Neutrophil (primary cell): ENCODE results near the gene KCNIP3.

ENCODE experiments used
- H3K27ac ChIP-seq: fragments of 200-600 bp; sonication (generic); 2 replicates; pipeline ENCODE4 v1.5.1; 2016; ENCODE audit warnings: mild to moderate bottlenecking, moderate library complexity
- H3K27me3 ChIP-seq: fragments of 200-600 bp; sonication (generic); 2 replicates; pipeline ENCODE4 v1.6.0; 2016; ENCODE audit warnings: mild to moderate bottlenecking
- H3K36me3 ChIP-seq: fragments of 200-600 bp; sonication (generic); 2 replicates; pipeline ENCODE4 v1.5.1; 2017
- H3K4me1 ChIP-seq, 2 experiments: fragments of 200-600 bp in 1 of 2; sonication (generic) in 1 of 2; 1 replicate in 1 of 2; 2 replicates in 1 of 2; pipeline versions ENCODE4 v1.5.1 to v1.6.1; 2013 to 2016; ENCODE audit warnings: low read depth in 1 of 2, low read length in 1 of 2, mild to moderate bottlenecking in 1 of 2, moderate library complexity in 1 of 2; ENCODE audit not compliant: control insufficient read depth in 1 of 2, insufficient read depth in 1 of 2
- H3K4me3 ChIP-seq, 2 experiments: fragments of 200-600 bp in 1 of 2; sonication (generic) in 1 of 2; 1 replicate in 1 of 2; 2 replicates in 1 of 2; pipeline ENCODE4 v1.5.1; 2013 to 2016; ENCODE audit warnings: low read depth in 1 of 2, low read length in 1 of 2, mild to moderate bottlenecking in 1 of 2, moderate library complexity in 1 of 2
- H3K9me3 ChIP-seq: fragments of 200-600 bp; sonication (generic); 2 replicates; pipeline ENCODE4 v1.5.1; 2016
- TF ChIP-seq, protein P1 (sequence below): fragments of 200-600 bp; sonication (generic); IDR thresholded peaks from 2 replicates; pipeline ENCODE4 v1.5.1; 2016; ENCODE audit warnings: antibody characterized with exemption

KCNIP3 gene

DNA sequence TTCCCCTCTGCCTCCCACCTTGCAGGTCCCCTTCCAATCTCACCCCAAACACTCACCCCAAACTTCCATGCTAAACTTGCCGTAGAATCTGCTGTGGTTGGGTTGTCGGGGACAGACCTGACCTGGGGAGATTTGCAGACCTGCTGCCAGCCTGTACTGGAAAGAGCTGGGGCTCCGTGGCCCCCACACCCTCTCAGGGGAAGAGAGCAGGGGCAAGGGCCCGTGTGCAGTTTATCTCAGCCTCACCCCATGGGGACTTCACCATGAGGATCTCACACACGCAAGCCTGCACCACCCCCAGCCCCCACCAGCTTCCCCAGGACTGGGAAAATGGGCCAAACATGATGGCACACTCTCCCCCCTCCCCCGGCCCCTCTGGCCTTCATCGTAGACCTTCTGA, 30.7 kb downstream of the KCNIP3 start:
- Histone ChIP-seq H3K36me3 (no peaks in the 10 kb centered on the region), H3K9me3 (no peaks in the 10 kb centered on the region), H3K27ac (no peak overlapping the region), H3K27me3 (no peaks in the 10 kb centered on the region), H3K4me3 (no peak overlapping the region), H3K4me1 (no peaks in the 10 kb centered on the region)
- TF ChIP-seq, protein P1, sequence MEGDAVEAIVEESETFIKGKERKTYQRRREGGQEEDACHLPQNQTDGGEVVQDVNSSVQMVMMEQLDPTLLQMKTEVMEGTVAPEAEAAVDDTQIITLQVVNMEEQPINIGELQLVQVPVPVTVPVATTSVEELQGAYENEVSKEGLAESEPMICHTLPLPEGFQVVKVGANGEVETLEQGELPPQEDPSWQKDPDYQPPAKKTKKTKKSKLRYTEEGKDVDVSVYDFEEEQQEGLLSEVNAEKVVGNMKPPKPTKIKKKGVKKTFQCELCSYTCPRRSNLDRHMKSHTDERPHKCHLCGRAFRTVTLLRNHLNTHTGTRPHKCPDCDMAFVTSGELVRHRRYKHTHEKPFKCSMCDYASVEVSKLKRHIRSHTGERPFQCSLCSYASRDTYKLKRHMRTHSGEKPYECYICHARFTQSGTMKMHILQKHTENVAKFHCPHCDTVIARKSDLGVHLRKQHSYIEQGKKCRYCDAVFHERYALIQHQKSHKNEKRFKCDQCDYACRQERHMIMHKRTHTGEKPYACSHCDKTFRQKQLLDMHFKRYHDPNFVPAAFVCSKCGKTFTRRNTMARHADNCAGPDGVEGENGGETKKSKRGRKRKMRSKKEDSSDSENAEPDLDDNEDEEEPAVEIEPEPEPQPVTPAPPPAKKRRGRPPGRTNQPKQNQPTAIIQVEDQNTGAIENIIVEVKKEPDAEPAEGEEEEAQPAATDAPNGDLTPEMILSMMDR, result no peak

DNA sequence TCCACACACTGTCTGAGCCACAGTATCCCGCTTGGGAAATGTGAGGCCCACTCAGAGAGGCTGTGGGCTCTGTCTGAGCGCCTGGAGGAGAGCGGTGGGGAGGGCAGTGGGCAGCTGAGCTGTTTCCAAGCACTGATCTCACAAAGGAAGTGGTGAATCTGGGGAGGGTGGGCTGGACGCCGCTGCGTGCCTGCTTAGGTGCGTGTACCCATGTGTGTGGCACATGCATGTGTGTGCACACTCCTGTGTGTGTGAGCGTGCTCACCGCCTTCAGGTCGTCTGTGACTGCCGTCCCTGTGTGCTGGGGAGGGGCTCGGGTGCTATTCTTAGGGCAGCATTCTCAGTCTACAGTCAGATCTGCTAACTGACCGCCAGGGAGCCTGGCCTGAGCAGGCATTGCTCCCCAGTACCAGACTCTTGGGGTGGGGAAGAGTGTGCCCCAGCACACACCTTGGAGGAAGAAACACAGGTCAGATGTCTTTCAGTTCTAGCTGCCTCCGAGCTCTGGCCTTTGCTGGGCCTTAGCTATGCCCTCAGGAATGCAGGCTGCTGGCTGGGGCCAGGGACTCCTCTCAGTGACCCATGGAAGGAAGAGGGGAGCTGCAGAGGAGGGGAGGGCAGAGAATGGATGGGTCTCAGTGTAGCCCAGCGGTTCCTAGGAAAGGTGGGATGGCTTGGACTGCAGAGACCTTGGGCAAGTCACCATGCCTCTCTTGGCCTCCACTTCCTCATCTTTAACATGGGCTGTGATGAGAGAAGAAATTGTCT, 31.4 kb downstream of the KCNIP3 start:
- H3K4me1 ChIP-seq, result no peaks in the 10 kb centered on the region
- TF ChIP-seq, protein P1, result no peak
- no peaks in the 10 kb centered on the region for H3K9me3 ChIP-seq
- H3K27me3 ChIP-seq, result no peaks in the 10 kb centered on the region
- H3K36me3 ChIP-seq, result no peaks in the 10 kb centered on the region
- H3K27ac ChIP-seq, result no peak overlapping the region
- no peak overlapping the region for H3K4me3 ChIP-seq

DNA sequence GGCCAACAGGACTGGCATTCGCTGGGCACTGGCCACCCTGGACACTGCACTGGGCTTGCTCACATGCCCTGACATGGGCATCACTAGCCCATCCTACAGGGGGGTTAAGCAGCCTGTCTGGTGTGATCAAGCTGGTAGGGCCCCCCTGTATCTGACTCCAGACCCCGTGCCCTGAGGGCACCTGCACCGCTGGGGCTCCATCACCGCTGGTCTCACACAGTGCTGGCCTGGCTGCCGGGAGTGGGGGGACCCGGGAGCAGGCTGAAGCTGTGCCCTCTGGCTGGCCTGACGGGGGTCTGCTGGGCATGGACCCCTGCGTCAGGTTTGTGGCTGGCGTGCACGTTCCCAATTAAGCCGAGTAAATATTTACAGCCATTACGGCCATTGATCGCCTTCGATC, 32.3 kb downstream of the KCNIP3 start:
- no peaks in the 10 kb centered on the region for H3K9me3 ChIP-seq
- H3K36me3 ChIP-seq, result no peaks in the 10 kb centered on the region
- TF ChIP-seq, protein P1, result no peak
- no peaks in the 10 kb centered on the region for H3K4me1 ChIP-seq
- no peak overlapping the region for H3K4me3 ChIP-seq
- H3K27ac ChIP-seq, result no peak overlapping the region
- H3K27me3 ChIP-seq, result no peaks in the 10 kb centered on the region

DNA sequence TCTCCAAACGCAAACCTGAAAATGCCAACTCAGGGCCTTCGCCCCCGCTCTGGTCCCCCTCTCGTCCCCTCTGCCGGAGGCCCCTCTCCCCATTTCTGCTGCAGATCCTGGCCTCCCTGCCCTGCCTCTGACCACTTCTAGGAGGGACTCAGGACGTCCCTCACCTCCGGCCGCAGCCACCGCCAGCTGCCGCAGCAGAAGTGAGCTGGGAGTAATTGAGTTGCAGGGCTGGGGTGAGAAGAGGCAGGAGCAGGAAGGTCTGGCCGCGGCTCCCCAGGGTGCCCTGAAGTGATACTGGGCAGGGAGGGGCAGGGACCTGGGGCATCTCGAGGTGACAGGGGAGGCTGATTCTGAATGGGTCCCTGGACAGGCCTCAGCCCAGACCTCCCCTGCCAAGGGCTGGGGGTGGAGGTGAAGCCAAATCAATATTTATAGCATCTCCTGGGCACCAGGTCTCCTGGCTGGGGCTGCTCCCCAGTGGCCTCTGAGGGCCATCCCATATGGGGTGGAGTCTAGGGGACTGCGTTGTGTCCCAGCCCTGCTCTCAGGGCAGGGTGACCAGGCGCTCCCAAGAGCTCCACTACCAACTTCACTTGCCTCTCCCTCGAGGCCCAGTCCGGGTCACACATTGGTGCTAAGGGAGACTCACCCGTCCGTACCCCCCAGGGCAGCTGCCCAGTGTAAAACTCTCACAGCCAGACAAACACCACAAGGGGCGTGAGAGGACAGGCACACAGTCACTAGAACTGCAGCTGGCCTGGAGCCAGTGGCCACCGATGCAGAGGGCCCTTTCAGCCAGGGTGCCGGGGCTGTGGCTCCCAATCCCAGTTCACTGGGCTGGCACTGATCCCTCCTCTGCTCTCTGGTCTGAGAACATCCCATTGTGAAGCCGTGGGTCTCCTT, 33.0 kb downstream of the KCNIP3 start:
- no peaks in the 10 kb centered on the region for H3K27me3 ChIP-seq
- H3K4me3 ChIP-seq, result no peak overlapping the region
- no peaks in the 10 kb centered on the region for H3K36me3 ChIP-seq
- H3K4me1 ChIP-seq, result no peaks in the 10 kb centered on the region
- H3K9me3 ChIP-seq, result no peaks in the 10 kb centered on the region
- TF ChIP-seq, protein P1, result no peak
- H3K27ac ChIP-seq, result no peak overlapping the region

DNA sequence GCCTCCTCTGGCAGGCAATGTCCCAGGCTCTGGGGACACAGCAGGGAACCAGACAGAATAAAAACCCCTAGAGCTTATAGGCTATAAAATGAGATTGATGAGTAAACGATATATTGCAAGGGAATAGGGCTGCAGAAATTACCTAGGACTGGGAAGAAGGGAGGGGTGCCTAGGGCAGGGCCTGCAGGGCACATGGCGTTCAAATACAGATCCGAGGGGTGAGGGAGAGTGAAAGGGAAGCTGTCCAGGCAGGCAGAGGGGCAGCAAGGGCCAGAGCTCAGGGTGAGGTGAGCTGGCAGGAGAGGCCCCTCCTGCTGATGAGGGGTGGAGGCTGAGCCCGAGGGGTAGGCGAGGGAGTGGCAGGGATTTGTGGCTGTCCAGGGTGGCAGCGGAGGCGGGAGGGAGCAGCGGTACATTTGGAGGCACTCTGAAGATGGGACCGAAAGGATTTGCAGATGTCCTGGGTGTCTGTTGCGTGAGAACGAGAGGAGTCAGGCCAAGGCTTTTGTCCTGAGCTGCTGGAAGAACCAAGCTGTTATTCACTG, 33.7 kb downstream of the KCNIP3 start:
- Histone ChIP-seq H3K4me1 (no peaks in the 10 kb centered on the region), H3K9me3 (no peaks in the 10 kb centered on the region), H3K36me3 (no peaks in the 10 kb centered on the region), H3K27me3 (no peaks in the 10 kb centered on the region), H3K27ac (no peak overlapping the region), H3K4me3 (no peak overlapping the region)
- TF ChIP-seq, protein P1, result no peak
